C4-2B (cell line): ENCODE results near the gene BRD1.

Experiments used
- ZFX ChIP-seq: fragments of 450-650 bp; IDR thresholded peaks from 2 replicates; pipeline ENCODE4 v1.6.1; 2017
- TF ChIP-seq, protein P1 (sequence below): fragments of 450-650 bp; conservative IDR thresholded peaks from 2 replicates; pipeline ENCODE4 v1.5.1; 2017; ENCODE audit warnings: mild to moderate bottlenecking

DNA sequence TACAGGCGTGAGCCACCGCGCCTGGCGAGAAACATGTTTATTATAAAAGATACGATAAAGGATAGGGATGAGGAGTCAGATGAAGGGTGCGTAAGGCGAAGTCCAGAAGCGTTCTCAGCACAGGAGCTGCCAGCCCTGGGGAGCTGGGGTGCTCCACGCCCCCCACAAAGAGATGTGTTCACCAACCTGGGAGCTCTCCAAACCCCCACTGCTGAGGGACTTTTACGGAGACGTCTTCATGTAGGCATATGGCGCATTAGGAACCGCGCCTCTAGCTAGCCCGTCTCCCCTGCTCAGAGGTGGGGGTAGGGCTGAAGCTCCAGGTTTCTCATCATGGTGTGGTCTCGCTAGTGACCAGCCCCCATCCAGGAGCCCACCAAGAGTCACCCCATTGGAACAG is 17.6 kb upstream of the BRD1 start:
- TF ChIP-seq, protein P1, sequence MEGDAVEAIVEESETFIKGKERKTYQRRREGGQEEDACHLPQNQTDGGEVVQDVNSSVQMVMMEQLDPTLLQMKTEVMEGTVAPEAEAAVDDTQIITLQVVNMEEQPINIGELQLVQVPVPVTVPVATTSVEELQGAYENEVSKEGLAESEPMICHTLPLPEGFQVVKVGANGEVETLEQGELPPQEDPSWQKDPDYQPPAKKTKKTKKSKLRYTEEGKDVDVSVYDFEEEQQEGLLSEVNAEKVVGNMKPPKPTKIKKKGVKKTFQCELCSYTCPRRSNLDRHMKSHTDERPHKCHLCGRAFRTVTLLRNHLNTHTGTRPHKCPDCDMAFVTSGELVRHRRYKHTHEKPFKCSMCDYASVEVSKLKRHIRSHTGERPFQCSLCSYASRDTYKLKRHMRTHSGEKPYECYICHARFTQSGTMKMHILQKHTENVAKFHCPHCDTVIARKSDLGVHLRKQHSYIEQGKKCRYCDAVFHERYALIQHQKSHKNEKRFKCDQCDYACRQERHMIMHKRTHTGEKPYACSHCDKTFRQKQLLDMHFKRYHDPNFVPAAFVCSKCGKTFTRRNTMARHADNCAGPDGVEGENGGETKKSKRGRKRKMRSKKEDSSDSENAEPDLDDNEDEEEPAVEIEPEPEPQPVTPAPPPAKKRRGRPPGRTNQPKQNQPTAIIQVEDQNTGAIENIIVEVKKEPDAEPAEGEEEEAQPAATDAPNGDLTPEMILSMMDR, result no peak
- no peak for TF ChIP-seq ZFX
